NCI-H2227 (cell line): ENCODE results near the gene SLC24A4.

Experiments
- DNase-seq: peaks from one replicate; lab custom pipeline; 2025; ENCODE audit not compliant: unreplicated experiment; lab: John Stamatoyannopoulos, UW

Gene SLC24A4

GRCh38 chr14:92538412-92538985, 215.5 kb downstream of the SLC24A4 start:
- no peak for DNase-seq

- DNase-seq: no peak
Observed at GRCh38 chr14:92539419-92539818, 216.5 kb downstream of the SLC24A4 start.

GRCh38 chr14:92539875-92540274, 216.9 kb downstream of the SLC24A4 start:
- DNase-seq: no peak

GRCh38 chr14:92540472-92541048, 217.6 kb downstream of the SLC24A4 start:
- DNase-seq: no peak

GRCh38 chr14:92542766-92543554, 220.0 kb downstream of the SLC24A4 start:
- no peak for DNase-seq

- DNase-seq: no peak
Observed at GRCh38 chr14:92544051-92544720, 221.2 kb downstream of the SLC24A4 start.

GRCh38 chr14:92546347-92547053, 223.5 kb downstream of the SLC24A4 start:
- no peak for DNase-seq

- DNase-seq: no peak
Observed at GRCh38 chr14:92549105-92549858, 226.3 kb downstream of the SLC24A4 start.

GRCh38 chr14:92549859-92550230, 226.9 kb downstream of the SLC24A4 start:
- DNase-seq: peak; percentile 24
